Measurements from ENCODE around the gene RNF214.

Gene RNF214

GRCh38 chr11:117217141-117218084 lies 15.1 kb upstream of the RNF214 start:
- no peak for DNase-seq

- no peak for DNase-seq
Observed at GRCh38 chr11:117218133-117218915, 14.1 kb upstream of the RNF214 start.

GRCh38 chr11:117219001-117219400 lies 13.5 kb upstream of the RNF214 start:
- no peak for DNase-seq

GRCh38 chr11:117219455-117219854 lies 13.0 kb upstream of the RNF214 start:
- DNase-seq = no peak

- DNase-seq = no peak
Observed at GRCh38 chr11:117219995-117220394, 12.5 kb upstream of the RNF214 start.

GRCh38 chr11:117220568-117220967 lies 11.9 kb upstream of the RNF214 start:
- DNase-seq = no peak

- no peak for DNase-seq
Observed at GRCh38 chr11:117220999-117221774, 11.3 kb upstream of the RNF214 start.

- no peak for DNase-seq
Observed at GRCh38 chr11:117221775-117222517, 10.5 kb upstream of the RNF214 start.

- DNase-seq = no peak
Observed at GRCh38 chr11:117222991-117223740, 9.3 kb upstream of the RNF214 start.

GRCh38 chr11:117223741-117224689 lies 8.5 kb upstream of the RNF214 start:
- DNase-seq = no peak

GRCh38 chr11:117225553-117226170 lies 6.8 kb upstream of the RNF214 start:
- DNase-seq = no peak

GRCh38 chr11:117226388-117227385 lies 5.8 kb upstream of the RNF214 start:
- no peak for DNase-seq

- no peak for DNase-seq
Observed at GRCh38 chr11:117228091-117228490, 4.4 kb upstream of the RNF214 start.

- no peak for DNase-seq
Observed at GRCh38 chr11:117229411-117229810, 3.1 kb upstream of the RNF214 start.

- DNase-seq = no peak
Observed at GRCh38 chr11:117229931-117230285, 2.6 kb upstream of the RNF214 start.

GRCh38 chr11:117230286-117230961 lies 2.0 kb upstream of the RNF214 start:
- DNase-seq = no peak

- no peak for DNase-seq
Observed at GRCh38 chr11:117230999-117231841, 1.3 kb upstream of the RNF214 start.
